Endothelial cell of umbilical vein (primary cell): ENCODE measurements around the gene USP25. TPM values are rescaled to one million over a fixed set of nuclear protein-coding genes. Genes with fewer than 3 reads are reported as not detected.

ENCODE experiments used
- Bru-seq: library from RNA; stranded (reverse); fragments of 400-500 nt; gene quantifications from one replicate; lab custom pipeline; 2021; lab: Mats Ljungman, UMichigan
- BruChase-seq, 2 experiments: library from RNA; stranded (reverse); fragments of 400-500 nt; gene quantifications; one replicate each; lab custom pipeline; 2021; lab: Mats Ljungman, UMichigan
- BruUV-seq: library from RNA; stranded (reverse); fragments of 400-500 nt; replicated peaks from 2 replicates; lab custom pipeline; 2021; lab: Mats Ljungman, UMichigan
- CTCF ChIA-PET: fragments of 300-600, 350-600 bp; sonication (Branson Sonifier 250); formaldehyde crosslinking; loops from one replicate; lab custom pipeline; 2021; ENCODE audit warnings: antibody characterized with exemption, inconsistent platforms; lab: Charles Lee
- POLR2A ChIA-PET: fragments of 300-600, 350-600 bp; sonication (Branson Sonifier 250); formaldehyde crosslinking; loops from one replicate; lab custom pipeline; 2021; ENCODE audit warnings: antibody characterized with exemption, inconsistent platforms; lab: Charles Lee
- DNase-seq: peaks from one replicate; pipeline ENCODE4 v3.0.0-alpha.2; 2011; ENCODE audit warnings: low read depth, low spot score
- FAIRE-seq: peaks from 2 replicates; lab custom pipeline; 2011; peaks lifted over from hg19 to GRCh38; lab: Jason Lieb, UNC
- H2AFZ ChIP-seq: 2 replicates; pipeline ENCODE4 v1.6.0; 2012; ENCODE audit warnings: low read depth, low read length, control low read depth, inconsistent platforms
- H3K27ac ChIP-seq: 2 replicates; pipeline ENCODE4 v1.5.1; 2011; ENCODE audit warnings: low read depth, mild to moderate bottlenecking, control low read depth, low read length, moderate library complexity; ENCODE audit not compliant: insufficient read depth
- H3K27me3 ChIP-seq, 2 experiments: 2 replicates each; pipeline versions ENCODE4 v1.6.0 to v1.6.1; 2011; ENCODE audit warnings: low read length in 2 of 2, mixed read lengths in 1 of 2; ENCODE audit not compliant: control insufficient read depth in 2 of 2, insufficient read depth in 2 of 2
- H3K36me3 ChIP-seq, 2 experiments: 2 replicates in 1 of 2; 3 replicates in 1 of 2; pipeline ENCODE4 v1.5.1; 2011; ENCODE audit warnings: low read length in 2 of 2, mild to moderate bottlenecking in 1 of 2, moderate library complexity in 1 of 2; ENCODE audit not compliant: control insufficient read depth in 2 of 2, insufficient read depth in 2 of 2; ENCODE audit errors: extremely low read depth in 1 of 2
- H3K4me1 ChIP-seq: 3 replicates; pipeline ENCODE4 v1.5.1; 2011; ENCODE audit warnings: mild to moderate bottlenecking, low read length; ENCODE audit not compliant: control insufficient read depth, insufficient read depth; ENCODE audit errors: extremely low read depth
- H3K4me2 ChIP-seq: 2 replicates; pipeline ENCODE4 v1.6.1; 2011; ENCODE audit warnings: low read length, control low read depth, mixed read lengths; ENCODE audit not compliant: insufficient read depth
- H3K4me3 ChIP-seq, 3 experiments: fragments of 200-600 bp in 1 of 3; sonication (generic), shearing (Covaris generic) in 1 of 3; replicated peaks in 1 of 3; 2 replicates each; pipeline ENCODE4 v1.5.1; 2011 to 2016; ENCODE audit warnings: control low read depth in 3 of 3, low read length in 3 of 3, mild to moderate bottlenecking in 2 of 3, inconsistent platforms in 1 of 3, low read depth in 1 of 3, moderate library complexity in 1 of 3; ENCODE audit not compliant: insufficient read depth in 1 of 3
- H3K79me2 ChIP-seq: 2 replicates; pipeline ENCODE4 v1.6.0; 2012; ENCODE audit warnings: low read length, inconsistent platforms; ENCODE audit not compliant: control insufficient read depth, insufficient read depth
- H3K9ac ChIP-seq: replicated peaks from 2 replicates; pipeline ENCODE3; 2011; ENCODE audit warnings: low read length, control low read depth; ENCODE audit not compliant: insufficient read depth; ENCODE audit errors: extremely low read depth
- H3K9me1 ChIP-seq: replicated peaks from 3 replicates; pipeline ENCODE4 v1.6.0; 2011; ENCODE audit warnings: mild to moderate bottlenecking, low read length; ENCODE audit not compliant: control insufficient read depth, insufficient read depth; ENCODE audit errors: extremely low read depth
- H3K9me3 ChIP-seq: replicated peaks from 2 replicates; pipeline ENCODE4 v1.5.1; 2012; ENCODE audit warnings: low read length, inconsistent platforms; ENCODE audit not compliant: control insufficient read depth, insufficient read depth
- H4K20me1 ChIP-seq: replicated peaks from 2 replicates; pipeline ENCODE3; 2011; ENCODE audit warnings: mild to moderate bottlenecking, low read length; ENCODE audit not compliant: control insufficient read depth, insufficient read depth; ENCODE audit errors: extremely low read depth
- EZH2 ChIP-seq: IDR thresholded peaks from 2 replicates; pipeline ENCODE4 v1.6.1; 2012; ENCODE audit warnings: borderline replicate concordance, low read depth, mild to moderate bottlenecking, moderate library complexity, low read length, inconsistent platforms; ENCODE audit not compliant: severe bottlenecking
- JUN ChIP-seq: IDR thresholded peaks from 2 replicates; pipeline ENCODE4 v1.6.1; 2011; ENCODE audit warnings: borderline replicate concordance, low read depth; ENCODE audit not compliant: insufficient read length, insufficient read depth
- MYC ChIP-seq: IDR thresholded peaks from one replicate; pipeline ENCODE4 v1.6.1; 2011; ENCODE audit warnings: mild to moderate bottlenecking, low read depth, low read length
- POLR2A ChIP-seq: IDR thresholded peaks from 2 replicates; pipeline ENCODE4 v1.6.1; 2012; ENCODE audit warnings: low read depth, mild to moderate bottlenecking, control low read depth, low read length
- POLR2AphosphoS5 ChIP-seq: IDR thresholded peaks from 2 replicates; pipeline ENCODE4 v1.6.1; 2012; ENCODE audit warnings: low read depth, mild to moderate bottlenecking, control low read depth, low read length, moderate library complexity; ENCODE audit not compliant: insufficient read depth
- dilution Hi-C: fragments of 300-500 bp; cut with MboI; formaldehyde crosslinking; loops from one replicate; pipeline ENCODE4 v1.15.0; 2019; ENCODE audit warnings: low sequenced_read_pairs; ENCODE audit not compliant: extremely low pct_ligation_motif_present
- intact Hi-C: fragments of 100-400 bp; cut with micrococcal nuclease; formaldehyde crosslinking; loops from one replicate; pipeline ENCODE4 v1.10.0; 2022
- long read RNA-seq: library from polyadenylated mRNA; stranded (forward); transcript quantifications from one replicate; pipeline ENCODE4 v2.0.0, GENCODE V29; 2021
- polyA minus RNA-seq, 3 experiments: library from RNA; depleted of rRNA, polyadenylated mRNA; stranded (reverse); fragments of >200 nt; gene quantifications; 1 replicate in 1 of 3; 2 replicates in 2 of 3; pipeline ENCODE4 v1.2.3, GENCODE V29; 2011
- polyA plus RNA-seq, 4 experiments: library from polyadenylated mRNA; depleted of rRNA in 3 of 4; stranded (reverse) in 3 of 4; unstranded in 1 of 4; fragments of >200 nt; gene quantifications; 2 replicates each; pipeline versions ENCODE4 v1.2.1 to v1.2.3, GENCODE V29; 2011 to 2012; ENCODE audit warnings: missing spikeins in 1 of 4
- total RNA-seq: library from RNA; stranded (reverse); gene quantifications from 2 replicates; pipeline ENCODE4 v1.2.3, GENCODE V29; 2021

USP25 gene
- total RNA-seq = 66.9 and 67.5 TPM in 2 replicates
- 13.6 and 14.4 TPM in 2 replicates for polyA plus RNA-seq
- 17.7 and 18.1 TPM in 2 replicates for polyA plus RNA-seq (2011; cell fraction: cytosol; rRNA removed)
- 44.6 and 56.6 TPM in 2 replicates for polyA plus RNA-seq (2011; cell fraction: nucleus; rRNA removed)
- polyA plus RNA-seq (2012) = 51.0 TPM in 2 replicates
- 66.9 and 78.5 TPM in 2 replicates for polyA minus RNA-seq
- polyA minus RNA-seq (2011; cell fraction: cytosol; rRNA and poly(A)+ RNA removed) = 31.7 TPM
- polyA minus RNA-seq (2011; cell fraction: nucleus; rRNA and poly(A)+ RNA removed) = 227 and 311 TPM in 2 replicates
- percentile 97 among the genes with signal in this experiment for Bru-seq, nascent RNA
- percentile 77 among the genes with signal in this experiment for BruChase-seq, experiment 1, labeled RNA remaining after a 6-hour chase
- percentile 86 among the genes with signal in this experiment for BruChase-seq, experiment 2, labeled RNA remaining after a 2-hour chase
- long read RNA-seq, full-length matches to known transcripts = 53 of 79 reads
- long read RNA-seq, partial matches to known transcripts = 8 of 79 reads
- long read RNA-seq, other reads (novel, unspliced or antisense) = 18 of 79 reads

DNA sequence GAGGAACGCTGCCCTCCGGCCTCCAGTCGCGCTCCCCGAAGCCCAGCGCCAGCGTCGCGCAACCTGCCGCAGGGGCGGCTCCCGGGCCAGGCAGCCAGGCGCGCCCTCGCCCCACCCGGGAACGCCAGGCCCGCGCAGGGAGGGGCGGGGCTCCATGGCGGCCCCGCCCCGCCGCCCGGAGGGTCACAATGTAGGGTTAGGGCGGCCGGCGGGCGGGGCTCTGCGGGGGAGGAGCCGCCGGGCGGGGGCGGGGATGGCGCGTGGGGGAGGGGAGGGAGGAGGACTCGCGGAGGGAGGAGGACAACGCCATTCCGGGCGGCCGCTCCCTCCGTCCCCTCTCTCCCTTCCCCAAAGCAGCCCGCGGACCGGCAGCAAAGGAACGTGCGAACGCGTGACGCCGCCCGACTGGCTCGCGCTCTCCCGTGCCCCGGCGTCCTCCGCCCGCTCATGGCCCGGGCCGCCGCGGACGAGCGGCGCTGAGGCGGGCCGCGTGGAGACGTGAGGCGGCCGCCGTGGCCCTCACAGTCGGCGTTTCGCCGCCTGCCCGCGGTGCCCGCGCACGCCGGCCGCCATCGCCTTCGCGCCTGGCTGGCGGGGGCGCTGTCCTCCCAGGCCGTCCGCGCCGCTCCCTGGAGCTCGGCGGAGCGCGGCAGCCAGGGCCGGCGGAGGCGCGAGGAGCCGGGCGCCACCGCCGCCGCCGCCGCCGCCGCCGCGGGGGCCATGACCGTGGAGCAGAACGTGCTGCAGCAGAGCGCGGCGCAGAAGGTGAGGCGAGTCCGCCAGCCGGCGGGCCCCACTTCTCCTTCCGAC is at the start of gene USP25:
Gene USP25 (plus strand): TSS at position 309 of the 810 bp plus-strand sequence. CDS start 412 bp downstream, at position 721.
- BruUV-seq = no TSS peak
- no peaks in the 10 kb centered on the region for H3K27me3 ChIP-seq
- dilution Hi-C loops = no loop called here
- H3K9me3 ChIP-seq = no peaks in the 10 kb centered on the region
- no peaks in the 10 kb centered on the region for H3K9me1 ChIP-seq
- DNase-seq (peak; percentile 75), FAIRE-seq (peak; percentile 64)
- H3K79me2 ChIP-seq = peaks cover 49% of the 10 kb centered on the region
- H3K36me3 ChIP-seq = no peaks in the 10 kb centered on the region
- H3K4me3 ChIP-seq = peak within 1 kb of the TSS; percentile 92 to 99 (median 95)
- H3K4me1 ChIP-seq = peaks cover 19% of the 10 kb centered on the region
- CTCF ChIA-PET = interaction anchor here (0.7 to 1.4 kb wide), 5 partner anchors 9 to 119 kb away, joined by 3 to 5 read pairs (median 4); no protein-coding TSS in a partner anchor
- H3K27ac ChIP-seq = peak within 1 kb of the TSS; percentile 82
- intact Hi-C loops = loop anchor here (1.0 to 5.0 kb wide), 3 partner anchors 24 to 668 kb away; partner anchors contain the start of gene NRIP1
- POLR2A ChIA-PET = no interaction called here
- H4K20me1 ChIP-seq = peaks cover 3% of the 10 kb centered on the region
- peak within 1 kb of the TSS; percentile 92 for H2AFZ ChIP-seq
- peak within 1 kb of the TSS; percentile 92 for H3K9ac ChIP-seq
- peak within 1 kb of the TSS; percentile 100 for H3K4me2 ChIP-seq
- TF ChIP-seq JUN (no peak), POLR2A (peak; percentile 82), MYC (peak; percentile 51), POLR2AphosphoS5 (peak; percentile 86), EZH2 (no peak)
